Skeletal muscle cell (primary cell): ENCODE measurements around the gene SURF6.
"Not testable (repeated sequence)": the region's sequence is repeated elsewhere in the genome, so short reads cannot be mapped to it uniquely, and the experiment has no call there.

Experiments
- DNase-seq: peaks from one replicate; pipeline ENCODE4 v3.0.0-alpha.2; 2010; ENCODE audit warnings: low read depth
- H3K4me3 ChIP-seq: 2 replicates; pipeline ENCODE4 v1.5.1; 2011; ENCODE audit warnings: low read depth, mild to moderate bottlenecking, control low read depth, low read length, moderate library complexity

SURF6 gene

DNA sequence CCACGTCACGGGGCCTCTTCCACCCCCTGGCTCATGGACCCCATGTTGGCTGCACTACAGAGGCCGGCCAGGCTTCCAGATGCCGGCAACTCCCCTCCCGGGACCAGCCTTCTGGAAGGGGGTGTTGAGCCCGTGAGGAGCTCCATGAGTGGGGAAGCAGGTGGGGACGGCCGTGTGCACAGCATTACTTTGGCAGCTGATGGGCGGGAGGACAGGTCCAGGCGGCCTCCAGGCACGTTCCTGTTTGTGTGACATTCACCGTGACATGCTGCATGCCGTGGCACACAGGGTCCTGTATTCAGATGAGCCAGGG lies 31.9 kb downstream of the SURF6 start:
- no peak overlapping the region for H3K4me3 ChIP-seq
- no peak for DNase-seq

DNA sequence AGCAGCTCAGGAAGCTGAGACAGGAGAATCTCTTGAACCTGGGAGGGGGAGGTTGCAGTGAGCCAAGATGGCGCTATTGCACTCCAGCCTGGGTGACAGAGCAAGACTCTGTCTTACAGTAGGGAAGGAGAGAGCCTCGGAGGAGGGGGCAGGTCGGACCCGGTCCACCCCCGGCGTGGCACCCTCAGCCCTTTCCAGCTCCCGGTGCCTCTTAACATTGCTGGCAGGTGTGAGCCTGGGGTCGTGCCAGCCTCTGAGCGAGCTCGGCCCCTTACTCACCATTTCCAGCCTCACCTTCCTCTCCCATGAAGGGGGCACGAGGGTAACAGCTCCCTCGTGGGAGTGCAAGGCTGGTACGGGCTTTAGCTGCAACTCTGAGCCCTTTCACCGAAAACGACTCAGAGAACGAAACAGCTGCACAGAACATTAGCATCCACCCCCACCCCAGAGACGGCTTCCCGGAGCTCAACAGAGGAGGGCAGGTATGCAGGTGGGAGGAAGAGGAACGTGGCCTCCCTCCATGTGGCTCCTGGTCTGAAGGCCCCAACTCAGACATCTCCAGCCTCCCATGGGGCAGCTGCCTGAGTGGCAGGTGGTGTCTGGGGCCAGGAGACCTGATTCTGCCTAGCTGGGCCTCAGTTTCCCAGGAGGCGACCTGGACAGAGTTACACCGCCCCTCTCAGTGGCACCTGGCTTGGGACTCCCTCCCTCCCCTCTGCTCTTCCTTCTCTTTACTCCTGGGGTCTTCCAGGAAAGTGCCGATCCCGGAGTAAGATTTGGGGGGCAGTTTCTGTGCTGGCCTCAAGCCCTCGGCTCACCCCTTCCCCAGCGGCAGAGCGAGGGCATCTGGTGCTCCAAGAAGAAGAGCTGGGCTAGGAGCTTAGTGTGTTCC lies 32.5 kb downstream of the SURF6 start:
- H3K4me3 ChIP-seq: no peak overlapping the region
- no peak for DNase-seq

DNA sequence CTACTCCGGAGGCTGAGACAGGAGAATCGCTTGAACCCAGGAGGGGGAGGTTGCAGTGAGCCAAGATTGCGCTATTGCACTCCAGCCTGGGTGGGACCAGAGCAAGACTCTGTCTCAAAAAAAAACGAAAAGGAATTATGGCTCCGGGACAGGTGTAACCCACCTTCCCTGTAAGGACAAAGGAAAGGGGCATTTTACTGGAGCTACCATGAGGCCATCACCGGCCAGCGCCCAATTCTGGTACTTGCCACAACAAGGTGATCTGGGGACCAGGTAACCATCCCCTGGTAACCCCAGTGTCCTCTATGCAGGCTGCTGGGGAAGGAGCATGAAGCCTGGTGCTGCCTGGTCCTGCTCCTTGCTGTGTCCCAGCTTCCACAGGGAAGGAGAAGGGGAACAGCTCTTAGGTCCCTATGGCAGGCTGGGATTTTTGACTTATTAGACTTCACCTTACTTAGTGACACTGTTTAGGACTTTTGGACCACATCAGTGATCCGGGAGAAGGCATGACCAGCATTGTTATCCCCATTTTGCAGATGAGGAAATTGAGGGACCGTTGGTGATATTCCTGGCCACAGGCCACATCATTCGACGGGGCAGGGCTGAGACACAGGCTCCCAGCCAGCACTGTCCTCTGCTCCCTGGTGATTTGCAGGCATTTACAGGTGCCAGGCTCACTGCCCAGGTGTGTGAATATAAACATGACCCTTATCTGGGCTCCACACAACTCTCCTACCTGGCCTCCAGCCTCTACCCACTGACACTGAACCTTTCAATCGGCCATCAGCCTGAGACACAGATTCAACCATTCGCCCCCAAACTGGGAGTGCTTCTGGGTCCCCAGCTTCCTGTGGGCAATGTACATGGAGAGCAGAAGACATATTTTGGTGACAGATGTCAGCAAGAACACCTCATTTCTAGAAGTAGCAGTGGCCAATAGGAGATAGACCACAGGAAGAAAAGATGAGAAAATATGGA lies 34.4 kb downstream of the SURF6 start:
- no peak overlapping the region for H3K4me3 ChIP-seq
- no peak for DNase-seq

DNA sequence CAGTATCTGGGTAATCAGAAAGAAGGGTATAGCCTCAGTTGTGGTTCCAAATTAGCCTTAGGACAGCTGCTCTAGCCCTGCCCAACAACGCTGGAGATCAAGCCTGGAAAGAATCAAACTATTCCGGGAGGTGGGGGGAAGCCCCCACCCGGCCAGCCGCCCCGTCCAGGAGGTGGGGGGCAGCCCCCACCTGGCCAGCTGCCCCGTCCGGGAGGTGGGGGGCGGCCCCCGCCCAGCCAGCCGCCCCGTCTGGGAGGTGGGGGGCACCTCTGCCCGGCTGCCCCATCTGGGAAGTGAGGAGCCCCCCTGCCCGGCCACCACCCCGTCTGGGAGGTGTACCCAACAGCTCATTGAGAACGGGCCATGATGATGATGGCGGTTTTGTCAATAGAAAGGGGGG lies 36.0 kb downstream of the SURF6 start:
- H3K4me3 ChIP-seq, DNase-seq: not testable (repeated sequence)

DNA sequence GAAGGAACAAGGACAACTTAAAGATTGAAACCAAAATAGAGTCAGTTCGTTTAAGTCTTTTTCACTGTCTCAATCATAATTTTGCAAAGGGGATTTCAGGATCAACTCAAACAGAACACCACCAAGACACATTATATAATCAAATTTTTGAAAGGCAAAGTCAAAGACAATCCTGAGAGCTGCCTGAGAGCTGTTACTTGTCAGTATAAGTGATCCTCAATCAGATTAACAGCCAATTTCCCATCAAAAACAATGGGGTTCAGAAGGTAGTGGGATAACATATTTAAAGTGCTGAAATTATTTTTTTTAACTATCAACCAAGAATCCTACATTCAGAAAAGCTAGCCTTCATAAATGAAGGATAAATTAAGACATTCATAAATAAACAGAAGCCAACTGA lies 41.7 kb downstream of the SURF6 start:
- no peak for DNase-seq
- no peak overlapping the region for H3K4me3 ChIP-seq

DNA sequence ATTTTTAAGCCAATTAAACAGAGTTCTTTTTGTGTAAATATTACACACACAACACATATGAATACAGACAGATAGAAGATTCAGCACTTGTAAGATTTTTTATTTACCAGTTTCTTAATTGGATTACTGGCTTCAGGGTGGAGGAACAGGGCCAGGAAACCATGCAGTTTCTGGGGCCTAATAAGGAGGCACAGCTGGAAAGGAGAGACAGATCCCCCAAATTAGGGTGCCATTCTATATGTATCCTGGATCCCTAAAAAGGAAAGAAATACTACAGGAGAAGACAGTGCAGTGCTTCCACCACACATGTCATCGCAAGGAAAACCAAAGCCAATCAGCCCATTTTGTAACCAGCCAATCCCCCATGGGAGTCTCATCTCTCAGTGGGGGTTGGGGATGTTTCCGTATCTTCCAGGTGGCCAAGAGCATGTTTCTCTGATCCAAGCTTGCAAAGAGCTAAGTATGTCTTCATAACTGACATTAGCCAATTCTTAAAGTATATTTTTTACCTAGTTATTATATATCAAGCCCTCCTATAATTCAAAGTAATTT lies 45.2 kb downstream of the SURF6 start:
- H3K4me3 ChIP-seq: no peak overlapping the region
- no peak for DNase-seq

DNA sequence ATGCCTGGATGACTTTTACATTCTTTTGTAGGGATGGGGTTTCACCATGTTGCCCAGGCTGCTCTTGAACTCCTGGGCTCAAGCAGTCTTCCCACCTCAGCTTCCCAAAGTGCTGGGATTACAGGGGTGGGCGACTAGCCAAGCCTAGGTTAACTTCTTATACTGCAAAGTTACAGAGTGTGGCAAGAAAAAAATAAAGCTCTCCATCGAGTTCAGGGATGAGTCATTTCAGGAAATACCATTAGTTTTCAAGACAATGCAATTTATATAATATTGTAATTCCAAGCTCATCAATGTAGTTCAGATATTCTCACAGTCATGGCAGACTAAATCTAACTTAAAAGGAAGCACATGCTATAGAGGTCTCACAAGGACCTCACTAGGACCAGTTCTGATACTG lies 49.5 kb downstream of the SURF6 start:
- H3K4me3 ChIP-seq: no peak overlapping the region
- peak; percentile 4 for DNase-seq

DNA sequence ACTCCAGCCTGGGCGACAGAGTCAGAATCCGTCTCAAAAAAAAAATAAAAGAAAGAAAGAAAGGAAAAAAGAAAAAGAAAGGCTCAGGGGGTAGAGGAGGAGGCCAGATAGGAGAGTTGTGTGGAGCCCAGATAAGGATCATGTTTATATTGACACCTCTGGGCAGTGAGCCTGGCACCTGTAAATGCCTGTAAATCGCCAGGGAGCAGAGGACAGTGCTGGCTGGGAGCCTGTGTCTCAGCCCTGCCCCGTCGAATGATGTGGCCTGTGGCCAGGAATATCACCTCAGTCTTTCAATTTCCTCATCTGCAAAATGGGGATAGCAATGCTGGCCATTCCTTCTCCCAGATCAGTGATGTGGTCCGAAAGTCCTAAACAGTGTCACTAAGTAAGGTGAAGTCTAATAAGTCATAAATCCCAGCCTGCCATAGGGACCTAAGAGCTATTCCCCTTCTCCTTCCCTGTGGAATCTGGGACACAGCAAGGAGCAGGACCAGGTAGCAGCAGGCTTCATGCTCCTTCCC lies 50.7 kb downstream of the SURF6 start:
- H3K4me3 ChIP-seq: no peak overlapping the region
- no peak for DNase-seq

DNA sequence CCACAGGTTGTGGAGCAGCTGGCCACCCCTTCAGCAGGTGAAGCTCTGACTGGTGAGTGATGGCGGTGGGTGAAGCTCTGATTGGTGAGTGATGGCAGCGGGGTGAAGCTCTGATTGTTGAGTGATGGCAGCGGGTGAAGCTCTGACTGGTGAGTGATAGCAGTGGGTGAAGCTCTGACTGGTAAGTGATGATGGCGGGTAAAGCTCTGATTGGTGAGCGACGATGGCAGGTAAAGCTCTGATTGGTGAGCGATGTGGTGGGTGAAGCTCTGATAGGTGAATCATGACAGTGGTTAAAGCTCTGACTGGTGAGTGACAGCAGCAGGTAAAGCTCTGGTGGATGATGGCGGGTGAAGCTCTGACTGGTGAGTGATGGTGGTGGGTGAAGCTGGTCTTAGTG lies 51.6 kb downstream of the SURF6 start:
- no peak overlapping the region for H3K4me3 ChIP-seq
- no peak for DNase-seq

DNA sequence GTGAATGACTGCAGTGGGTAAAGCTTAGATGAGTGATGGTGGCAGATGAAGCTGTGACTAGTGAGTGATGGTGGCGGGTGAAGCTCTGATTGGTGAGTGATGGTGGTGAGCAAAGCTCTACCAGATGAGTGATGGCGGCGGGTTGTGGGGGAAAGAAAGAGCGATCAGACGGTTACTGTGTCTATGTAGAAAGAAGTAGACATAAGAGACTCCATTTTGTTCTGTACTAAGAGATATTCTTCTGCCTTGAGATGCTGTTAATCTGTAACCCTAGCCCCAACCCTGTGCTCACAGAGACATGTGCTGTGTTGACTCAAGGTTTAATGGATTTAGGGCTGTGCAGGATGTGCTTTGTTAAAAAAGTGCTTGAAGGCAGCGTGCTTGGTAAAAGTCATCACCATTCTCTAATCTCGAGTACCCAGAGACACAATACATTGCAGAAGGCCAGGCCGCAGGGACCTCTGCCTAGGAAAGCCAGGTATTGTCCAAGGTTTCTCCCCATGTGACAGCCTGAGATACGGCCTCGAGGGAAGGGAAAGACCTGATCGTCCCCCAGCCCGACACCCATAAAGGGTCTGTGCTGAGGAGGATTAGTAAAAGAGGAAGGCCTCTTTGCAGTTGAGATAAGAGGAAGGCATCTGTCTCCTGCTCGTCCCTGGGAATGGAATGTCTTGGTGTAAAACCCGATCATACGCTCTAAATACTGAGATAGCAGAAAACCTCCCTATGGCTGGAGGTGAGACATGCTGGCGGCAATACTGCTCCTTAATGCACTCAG lies 52.5 kb downstream of the SURF6 start:
- not testable (repeated sequence) for DNase-seq, H3K4me3 ChIP-seq

DNA sequence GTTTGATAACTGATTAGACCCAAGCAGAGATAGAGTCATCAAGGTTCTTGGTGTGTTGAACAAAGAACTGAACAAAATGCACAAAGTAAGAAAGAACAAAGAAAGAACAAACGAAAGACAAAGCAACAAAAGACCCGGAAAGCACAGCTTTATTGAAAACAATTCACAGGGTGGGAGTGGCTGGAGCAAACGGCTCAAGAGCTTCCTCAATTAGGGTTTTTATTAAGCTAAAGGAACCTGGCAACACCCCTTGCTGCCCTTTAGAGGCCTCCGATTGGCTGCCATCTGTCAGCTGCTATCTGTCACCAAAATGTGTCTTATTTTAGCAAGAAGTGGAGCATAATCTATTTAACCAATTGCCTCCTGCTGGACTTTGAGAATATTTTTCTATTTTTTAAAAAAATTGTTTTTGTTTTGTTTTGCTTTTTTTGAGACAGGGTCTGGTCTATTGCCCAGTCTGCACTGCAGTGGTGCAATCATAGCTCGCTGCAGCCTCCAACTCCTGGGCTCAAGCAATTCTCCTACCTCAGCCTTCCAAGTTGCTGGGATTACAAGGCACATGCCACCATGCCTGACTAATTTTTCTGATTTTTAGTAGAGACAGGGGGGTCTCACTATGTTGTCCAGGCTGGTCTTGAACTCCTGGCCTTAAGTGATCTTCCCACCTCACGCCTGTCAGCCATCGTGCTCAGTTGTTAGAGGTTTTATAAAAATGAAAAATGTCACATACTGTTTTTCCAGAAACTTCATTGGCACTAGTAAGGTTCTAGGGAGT lies 53.3 kb downstream of the SURF6 start:
- no peak for DNase-seq
- no peak overlapping the region for H3K4me3 ChIP-seq

DNA sequence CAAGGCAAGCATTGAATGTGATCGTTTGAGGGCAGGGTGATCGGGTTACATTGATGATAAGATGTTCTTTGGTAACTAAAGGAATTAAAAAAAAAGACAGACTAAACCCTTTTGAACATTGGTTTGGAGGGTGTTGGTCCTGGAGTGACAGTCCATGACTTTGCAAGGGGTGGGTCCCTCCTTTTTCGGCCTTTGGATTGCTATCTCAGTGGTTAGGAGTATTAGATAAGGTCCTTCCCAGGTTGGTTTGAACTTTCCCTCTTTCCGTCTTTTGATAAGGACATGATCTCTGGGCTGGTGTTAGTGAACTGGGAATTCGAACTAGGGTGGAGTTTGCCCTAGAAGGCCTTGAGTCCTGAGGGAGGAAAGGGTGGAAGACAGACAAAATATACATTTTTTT lies 55.6 kb downstream of the SURF6 start:
- no peak overlapping the region for H3K4me3 ChIP-seq
- DNase-seq: no peak
